ENCODE measurements around the gene KRT35. TPM values are rescaled to one million over a fixed set of nuclear protein-coding genes. Genes with fewer than 3 reads are reported as not detected.

KRT35 gene
- total RNA-seq, 1 donor from 2014 or later: not detected

- FAIRE-seq: no peak
- no peak for DNase-seq (ENCODE audit: low spot score in 2 of 2)
Observed at GRCh38 chr17:41428591-41429291, 52.2 kb downstream of the KRT35 start.

Small RNAs within 50 kb of the gene (small RNA-seq; reads per million reads assigned to genes)
- 0.74 reads per million, percentile 55 among the genes with 10 or more reads in this experiment for gene RNU2-32P

Other genes starting within 250 kb of the KRT35 start
- gene KRTAP9-3, start 248.7 kb downstream of the KRT35 start, total RNA-seq: not detected
- not detected for gene KRTAP9-8, start 243.2 kb downstream of the KRT35 start, total RNA-seq
- not detected for gene KRTAP9-4, start 231.5 kb downstream of the KRT35 start, total RNA-seq
- gene KRTAP9-9, start 225.8 kb downstream of the KRT35 start, total RNA-seq: not detected
- gene KRTAP9-6, start 215.8 kb downstream of the KRT35 start, total RNA-seq: not detected
- gene KRTAP9-7, start 205.5 kb downstream of the KRT35 start, total RNA-seq: not detected
- not detected for gene KRTAP29-1, start 178.3 kb downstream of the KRT35 start, total RNA-seq
- not detected for gene KRTAP16-1, start 171.8 kb downstream of the KRT35 start, total RNA-seq
- gene KRTAP17-1, start 165.4 kb downstream of the KRT35 start, total RNA-seq: not detected
- gene KRT33A, start 130.3 kb downstream of the KRT35 start, total RNA-seq: not detected
- gene KRT33B, start 111.3 kb downstream of the KRT35 start, total RNA-seq: not detected
- 0.41 TPM for gene KRT34, start 98.8 kb downstream of the KRT35 start, total RNA-seq
- 1.2 TPM for gene KRT31, start 83.5 kb downstream of the KRT35 start, total RNA-seq
- gene KRT37, start 56.6 kb downstream of the KRT35 start, total RNA-seq: not detected
- gene KRT38, start 40.2 kb downstream of the KRT35 start, total RNA-seq: not detected
- not detected for gene KRT32, start 13.8 kb downstream of the KRT35 start, total RNA-seq
- gene KRT36, start 8.8 kb upstream of the KRT35 start, total RNA-seq: not detected
- gene KRT13, start 24.5 kb upstream of the KRT35 start, total RNA-seq: not detected
- gene KRT15, start 37.7 kb upstream of the KRT35 start, total RNA-seq: not detected
- gene KRT19, start 47.2 kb upstream of the KRT35 start, total RNA-seq: 24.5 TPM
- not detected for gene KRT9, start 90.9 kb upstream of the KRT35 start, total RNA-seq
- gene KRT14, start 105.7 kb upstream of the KRT35 start, total RNA-seq: not detected
- not detected for gene KRT16, start 131.6 kb upstream of the KRT35 start, total RNA-seq
- under 0.01 TPM for gene KRT17, start 143.4 kb upstream of the KRT35 start, total RNA-seq
- 70.1 TPM for gene EIF1, start 207.7 kb upstream of the KRT35 start, total RNA-seq
- not detected for gene GAST, start 231.2 kb upstream of the KRT35 start, total RNA-seq